ENCODE measurements around the gene CATSPER1. TPM values are rescaled to one million over a fixed set of nuclear protein-coding genes. Genes with fewer than 3 reads are reported as not detected.

The CATSPER1 gene
- polyA plus RNA-seq, 2 of the 4 experiments (the other 2 are of a cell fraction) = 0.46 to 0.97 TPM

GRCh38 chr11:66073669-66074068, 47.4 kb upstream of the CATSPER1 start:
- CTCF ChIA-PET = interaction anchor here (0.6 to 6.7 kb wide), 2 partner anchors 61 to 185 kb away, joined by 3 to 112 read pairs; no protein-coding TSS in a partner anchor
- H3K4me1 ChIP-seq = peaks cover 40% of the 10 kb centered on the region
- POLR2A ChIA-PET = no interaction called here

GRCh38 chr11:66072518-66072917, 46.2 kb upstream of the CATSPER1 start:
- no peak for ATAC-seq
- H3K27ac ChIP-seq = peak overlapping the region; percentile 3 to 33; a peak in 2 of 6 replicates
- WGBS (ENCODE audit: missing lambda C conversion rate) = 93% methylated on average over 8 of the region's 8 CpGs
- no peaks in the 10 kb centered on the region for H3K9me3 ChIP-seq
- H3K4me1 ChIP-seq = peaks cover 43% of the 10 kb centered on the region
- 0 out of 3 replicates have a peak overlapping the region, but pooled peaks have one; percentile 87 for H3K4me3 ChIP-seq
- FAIRE-seq = no peak
- H3K4me2 ChIP-seq = peak overlapping the region; percentile 95
- TF ChIP-seq BHLHE40 (IDR thresholded peaks at IDR 0.05; ENCODE audit: low read depth, low read length) = no peak
- TF ChIP-seq, protein P1, sequence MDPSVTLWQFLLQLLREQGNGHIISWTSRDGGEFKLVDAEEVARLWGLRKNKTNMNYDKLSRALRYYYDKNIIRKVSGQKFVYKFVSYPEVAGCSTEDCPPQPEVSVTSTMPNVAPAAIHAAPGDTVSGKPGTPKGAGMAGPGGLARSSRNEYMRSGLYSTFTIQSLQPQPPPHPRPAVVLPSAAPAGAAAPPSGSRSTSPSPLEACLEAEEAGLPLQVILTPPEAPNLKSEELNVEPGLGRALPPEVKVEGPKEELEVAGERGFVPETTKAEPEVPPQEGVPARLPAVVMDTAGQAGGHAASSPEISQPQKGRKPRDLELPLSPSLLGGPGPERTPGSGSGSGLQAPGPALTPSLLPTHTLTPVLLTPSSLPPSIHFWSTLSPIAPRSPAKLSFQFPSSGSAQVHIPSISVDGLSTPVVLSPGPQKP (IDR thresholded peaks at IDR 0.05; ENCODE audit: low read depth, low read length) = no peak
- TF ChIP-seq SMC3 (IDR thresholded peaks at IDR 0.05) = no peak
- TF ChIP-seq HDAC2 (IDR thresholded peaks at IDR 0.05) = no peak
- TF ChIP-seq RNF2 (IDR thresholded peaks at IDR 0.05; ENCODE audit: borderline replicate concordance, low read depth) = no peak
- ChIA-PET POLR2A (no interaction called here), CTCF (interaction anchor here (0.9 to 10.5 kb wide), 3 partner anchors 18 to 62 kb away, joined by 3 to 233 read pairs (median 112); partner anchors contain the start of genes GAL3ST3 and SF3B2)
- DNase-seq (ENCODE audit: low read depth in 1 of 2, low spot score in 1 of 2) = no peak

More at GRCh38 chr11:66073669-66074068, 47.4 kb upstream of the CATSPER1 start:
- H3K4me3 ChIP-seq = no peak overlapping the region
- no peaks in the 10 kb centered on the region for H3K9me3 ChIP-seq
- ATAC-seq (no peak), DNase-seq (ENCODE audit: low read depth in 1 of 2, low spot score in 1 of 2) (no peak), FAIRE-seq (no peak)
- TF ChIP-seq NPAS2 (CRISPR knock-in tag; IDR thresholded peaks at IDR 0.05; ENCODE audit: borderline replicate concordance) = no peak
- no peak for TF ChIP-seq CHD2 (IDR thresholded peaks at IDR 0.05; ENCODE audit: low read length, partially characterized antibody)
- no peak for TF ChIP-seq CBX8 (IDR thresholded peaks at IDR 0.05)
- TF ChIP-seq ZFP36 (IDR thresholded peaks at IDR 0.05; ENCODE audit: borderline replicate concordance, partially characterized antibody) = no peak
- no peak for TF ChIP-seq E2F6 (IDR thresholded peaks at IDR 0.05; ENCODE audit: borderline replicate concordance, low read depth)
- no peak for TF ChIP-seq HEYL (CRISPR knock-in tag; IDR thresholded peaks at IDR 0.05)
- TF ChIP-seq CEBPB (IDR thresholded peaks at IDR 0.05) = no peak
- no peak for TF ChIP-seq TFCP2L1 (CRISPR knock-in tag; IDR thresholded peaks at IDR 0.05)
- TF ChIP-seq POLR2AphosphoS2 (conservative IDR thresholded peaks at IDR 0.05; ENCODE audit: low read length) = no peak
- TF ChIP-seq GATA3 (IDR thresholded peaks at IDR 0.05; ENCODE audit: borderline replicate concordance) = no peak
- no peak for TF ChIP-seq HOXA7 (CRISPR knock-in tag; IDR thresholded peaks at IDR 0.05)
- no peak for TF ChIP-seq RNF2 (IDR thresholded peaks at IDR 0.05; ENCODE audit: borderline replicate concordance, low read depth)
- no peak for TF ChIP-seq HOXB5 (CRISPR knock-in tag; IDR thresholded peaks at IDR 0.05)
- TF ChIP-seq SREBF2 (IDR thresholded peaks at IDR 0.05) = no peak
- TF ChIP-seq, protein P2, sequence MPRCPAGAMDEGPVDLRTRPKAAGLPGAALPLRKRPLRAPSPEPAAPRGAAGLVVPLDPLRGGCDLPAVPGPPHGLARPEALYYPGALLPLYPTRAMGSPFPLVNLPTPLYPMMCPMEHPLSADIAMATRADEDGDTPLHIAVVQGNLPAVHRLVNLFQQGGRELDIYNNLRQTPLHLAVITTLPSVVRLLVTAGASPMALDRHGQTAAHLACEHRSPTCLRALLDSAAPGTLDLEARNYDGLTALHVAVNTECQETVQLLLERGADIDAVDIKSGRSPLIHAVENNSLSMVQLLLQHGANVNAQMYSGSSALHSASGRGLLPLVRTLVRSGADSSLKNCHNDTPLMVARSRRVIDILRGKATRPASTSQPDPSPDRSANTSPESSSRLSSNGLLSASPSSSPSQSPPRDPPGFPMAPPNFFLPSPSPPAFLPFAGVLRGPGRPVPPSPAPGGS (IDR thresholded peaks at IDR 0.05) = no peak
- TF ChIP-seq CBX2 (IDR thresholded peaks at IDR 0.05; ENCODE audit: borderline replicate concordance, low read depth) = no peak
- TF ChIP-seq, protein P3, sequence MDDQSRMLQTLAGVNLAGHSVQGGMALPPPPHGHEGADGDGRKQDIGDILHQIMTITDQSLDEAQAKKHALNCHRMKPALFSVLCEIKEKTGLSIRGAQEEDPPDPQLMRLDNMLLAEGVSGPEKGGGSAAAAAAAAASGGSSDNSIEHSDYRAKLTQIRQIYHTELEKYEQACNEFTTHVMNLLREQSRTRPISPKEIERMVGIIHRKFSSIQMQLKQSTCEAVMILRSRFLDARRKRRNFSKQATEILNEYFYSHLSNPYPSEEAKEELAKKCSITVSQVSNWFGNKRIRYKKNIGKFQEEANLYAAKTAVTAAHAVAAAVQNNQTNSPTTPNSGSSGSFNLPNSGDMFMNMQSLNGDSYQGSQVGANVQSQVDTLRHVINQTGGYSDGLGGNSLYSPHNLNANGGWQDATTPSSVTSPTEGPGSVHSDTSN (IDR thresholded peaks at IDR 0.05) = no peak
- TF ChIP-seq CHD4 (IDR thresholded peaks at IDR 0.05; ENCODE audit: borderline replicate concordance) = no peak
- H3K4me2 ChIP-seq = no peak overlapping the region
- WGBS (ENCODE audit: missing lambda C conversion rate) = 96% methylated on average over 1 of the region's 1 CpG
- no peak overlapping the region for H3K27ac ChIP-seq
